LNCAP (cell line): ENCODE results near the gene TBX6.
A peak's percentile ranks its signal among the peaks of the same experiment; 100 is the strongest.

ENCODE experiments used
- TF ChIP-seq, protein P1 (sequence below): fragments of 450-650 bp; IDR thresholded peaks from 2 replicates; pipeline ENCODE4 v1.5.1; 2017; ENCODE audit warnings: mild to moderate bottlenecking

TBX6 gene

DNA sequence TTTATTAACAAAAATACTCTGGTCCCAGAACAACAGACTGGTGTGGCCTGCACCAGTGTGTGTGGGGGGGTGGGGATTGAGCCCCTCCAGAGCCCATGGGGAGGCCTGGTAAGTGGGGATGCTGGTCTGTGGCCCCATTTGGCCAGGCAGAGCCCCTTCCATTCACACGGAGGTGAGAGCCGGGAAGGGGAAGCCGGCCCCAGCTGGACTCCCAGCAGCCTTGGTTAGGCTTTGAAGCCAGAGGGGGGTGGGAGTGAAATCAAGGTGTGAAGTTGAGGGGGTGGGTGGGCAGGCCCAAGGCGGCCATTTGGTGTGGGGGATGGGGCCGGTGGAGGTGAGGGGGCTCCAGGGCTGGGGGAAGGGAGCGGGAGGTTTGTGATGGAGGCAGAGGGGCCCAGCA is 5.9 kb downstream of the TBX6 start:
- TF ChIP-seq, protein P1, sequence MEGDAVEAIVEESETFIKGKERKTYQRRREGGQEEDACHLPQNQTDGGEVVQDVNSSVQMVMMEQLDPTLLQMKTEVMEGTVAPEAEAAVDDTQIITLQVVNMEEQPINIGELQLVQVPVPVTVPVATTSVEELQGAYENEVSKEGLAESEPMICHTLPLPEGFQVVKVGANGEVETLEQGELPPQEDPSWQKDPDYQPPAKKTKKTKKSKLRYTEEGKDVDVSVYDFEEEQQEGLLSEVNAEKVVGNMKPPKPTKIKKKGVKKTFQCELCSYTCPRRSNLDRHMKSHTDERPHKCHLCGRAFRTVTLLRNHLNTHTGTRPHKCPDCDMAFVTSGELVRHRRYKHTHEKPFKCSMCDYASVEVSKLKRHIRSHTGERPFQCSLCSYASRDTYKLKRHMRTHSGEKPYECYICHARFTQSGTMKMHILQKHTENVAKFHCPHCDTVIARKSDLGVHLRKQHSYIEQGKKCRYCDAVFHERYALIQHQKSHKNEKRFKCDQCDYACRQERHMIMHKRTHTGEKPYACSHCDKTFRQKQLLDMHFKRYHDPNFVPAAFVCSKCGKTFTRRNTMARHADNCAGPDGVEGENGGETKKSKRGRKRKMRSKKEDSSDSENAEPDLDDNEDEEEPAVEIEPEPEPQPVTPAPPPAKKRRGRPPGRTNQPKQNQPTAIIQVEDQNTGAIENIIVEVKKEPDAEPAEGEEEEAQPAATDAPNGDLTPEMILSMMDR = no peak

DNA sequence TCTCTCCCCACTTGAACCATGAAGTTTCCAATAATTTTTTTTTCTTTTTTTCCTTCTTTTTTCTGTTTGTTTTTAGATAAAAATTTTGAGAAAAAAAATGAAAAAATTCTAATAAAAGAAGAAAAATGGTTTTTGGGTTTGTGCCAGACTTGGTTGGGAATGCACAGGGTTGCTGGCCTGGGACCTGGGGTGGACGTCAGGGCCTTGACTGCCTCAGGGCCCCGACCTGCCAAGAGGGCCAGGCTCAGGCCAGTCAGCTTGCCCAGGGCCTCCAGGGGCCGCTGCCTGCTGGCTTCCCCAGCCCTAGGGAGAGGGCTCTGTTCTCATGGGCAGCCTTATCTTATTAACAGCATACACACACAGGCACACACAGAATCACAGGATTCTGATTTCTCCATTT is 6.5 kb downstream of the TBX6 start:
- TF ChIP-seq, protein P1 = no peak

DNA sequence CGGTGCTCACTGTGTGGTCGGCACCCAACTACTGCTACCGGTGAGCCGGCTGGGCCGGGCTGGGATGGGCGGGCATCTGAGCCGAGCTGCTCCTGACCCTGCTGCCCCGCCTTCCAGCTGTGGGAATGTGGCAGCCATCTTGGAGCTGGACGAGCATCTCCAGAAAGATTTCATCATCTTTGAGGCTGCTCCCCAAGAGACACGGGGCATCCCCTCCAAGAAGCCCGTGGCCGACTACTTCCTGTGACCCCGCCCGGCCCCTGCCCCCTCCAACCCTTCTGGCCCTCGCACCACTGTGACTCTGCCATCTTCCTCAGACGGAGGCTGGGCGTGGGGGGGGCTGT is 6.9 kb downstream of the TBX6 start:
- TF ChIP-seq, protein P1 = no peak

DNA sequence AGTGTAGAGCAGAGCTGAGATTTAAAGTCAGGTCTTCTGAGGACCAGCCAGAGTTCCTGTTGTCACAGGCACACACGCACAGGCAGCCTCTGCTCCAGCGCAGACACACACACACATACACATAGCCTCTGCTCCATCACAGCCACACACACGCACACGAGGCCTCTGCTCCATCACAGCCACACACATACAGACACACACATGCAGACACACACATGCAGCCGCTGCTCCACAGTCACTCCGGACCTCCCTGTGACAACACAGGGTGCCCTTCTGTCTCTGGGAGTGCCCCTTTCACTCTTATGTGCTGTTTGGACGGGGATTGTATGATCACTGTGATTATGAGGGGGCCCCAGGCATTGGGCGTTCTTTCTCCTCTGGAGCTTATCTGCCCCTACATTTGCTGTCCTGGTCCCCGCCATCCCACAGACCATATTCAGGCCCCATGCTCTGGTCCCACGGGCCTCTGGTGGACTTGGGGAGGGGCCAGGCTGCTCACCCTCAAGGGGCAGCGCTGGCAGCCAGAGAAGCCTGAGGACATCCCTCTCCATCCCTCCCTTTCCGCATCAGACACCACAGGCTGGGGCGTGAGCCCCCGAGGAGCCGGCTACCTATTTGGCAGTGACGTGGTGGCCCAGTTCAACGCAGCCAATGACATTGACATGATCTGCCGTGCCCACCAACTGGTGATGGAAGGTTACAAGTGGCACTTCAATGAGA is 7.5 kb downstream of the TBX6 start:
- TF ChIP-seq, protein P1 = no peak

DNA sequence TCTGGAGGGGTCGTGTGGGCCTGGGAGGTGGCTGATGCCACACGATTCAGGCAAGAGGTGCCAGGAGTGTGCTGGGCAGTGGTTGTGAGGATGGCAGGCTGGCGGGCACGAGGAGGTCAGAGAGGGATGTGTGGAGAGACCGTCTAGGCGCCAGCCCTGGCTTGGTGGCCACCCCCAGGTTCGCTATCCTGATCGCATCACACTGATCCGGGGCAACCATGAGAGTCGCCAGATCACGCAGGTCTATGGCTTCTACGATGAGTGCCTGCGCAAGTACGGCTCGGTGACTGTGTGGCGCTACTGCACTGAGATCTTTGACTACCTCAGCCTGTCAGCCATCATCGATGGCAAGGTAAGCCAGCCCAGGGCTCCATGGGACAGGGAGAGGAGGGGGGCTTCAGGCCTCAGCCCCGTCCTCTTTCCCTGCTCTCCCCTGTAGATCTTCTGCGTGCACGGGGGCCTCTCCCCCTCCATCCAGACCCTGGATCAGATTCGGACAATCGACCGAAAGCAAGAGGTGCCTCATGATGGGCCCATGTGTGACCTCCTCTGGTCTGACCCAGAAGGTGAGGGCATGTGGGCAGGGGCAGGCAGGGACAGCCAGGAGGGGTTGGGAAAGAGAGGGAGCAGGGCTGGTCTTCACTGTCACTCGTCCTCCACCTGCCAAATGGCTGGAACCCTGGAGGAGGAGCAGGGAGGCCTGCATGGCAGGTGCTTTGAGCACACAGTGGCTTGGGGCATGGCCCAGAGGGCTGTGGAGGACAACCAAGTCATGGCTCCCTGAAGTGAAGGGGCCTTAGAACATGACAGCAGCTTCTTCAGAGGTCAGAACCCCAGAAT is 8.3 kb downstream of the TBX6 start:
- TF ChIP-seq, protein P1 = no peak

DNA sequence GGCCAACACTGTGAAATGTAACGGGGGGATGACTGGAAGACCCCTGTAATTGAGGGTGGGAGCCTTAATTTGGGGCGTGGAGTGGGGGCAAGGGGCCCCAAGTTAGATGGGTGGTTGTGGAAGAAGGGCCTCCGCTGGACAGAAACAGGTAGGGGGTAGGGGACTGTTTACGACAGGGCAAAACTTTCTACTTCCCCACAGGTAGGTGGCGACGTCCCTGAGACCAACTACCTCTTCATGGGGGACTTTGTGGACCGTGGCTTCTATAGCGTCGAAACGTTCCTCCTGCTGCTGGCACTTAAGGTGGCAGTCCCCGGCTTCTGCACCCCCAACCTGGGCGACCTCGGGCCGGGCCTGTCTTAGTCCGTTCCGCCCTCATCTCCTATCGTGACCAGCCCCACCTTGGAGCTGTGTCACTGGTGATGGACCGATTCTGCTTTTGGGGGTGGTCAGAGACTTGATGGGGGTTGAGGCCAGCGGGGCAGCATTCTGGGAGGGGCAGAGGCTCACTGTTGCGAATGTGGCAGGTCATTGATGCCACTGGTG is 9.1 kb downstream of the TBX6 start:
- TF ChIP-seq, protein P1 = peak; percentile 21; the same call in 1 of the 2 replicates

DNA sequence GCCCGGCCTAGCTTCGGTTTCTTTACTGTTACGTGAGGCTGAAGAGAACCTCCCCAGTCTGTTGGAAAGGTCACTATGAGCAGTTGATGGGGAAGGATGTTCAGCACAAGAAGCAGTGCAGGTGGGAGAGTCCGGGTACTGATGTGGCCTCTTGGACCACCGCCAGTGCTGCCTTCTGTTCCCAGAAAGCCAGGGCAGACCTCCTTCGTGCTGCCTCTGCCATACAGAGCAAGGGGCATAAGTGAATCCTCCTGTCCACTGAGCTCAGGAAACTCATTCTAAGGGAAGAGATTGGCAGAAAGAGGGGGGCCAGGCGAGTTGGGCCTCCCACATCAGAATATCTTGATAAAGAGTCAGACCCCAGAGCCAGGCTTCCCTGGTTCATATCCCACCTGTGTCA is 12.2 kb downstream of the TBX6 start:
- TF ChIP-seq, protein P1 = no peak
